Activated CD4-positive, alpha-beta T cell treated with anti-CD3 and anti-CD28 coated beads, Interleukin-2, amount 10 ng/mL, durations not matched to agents 24 days and 14 days (primary cell): ENCODE measurements around the gene CTPS2. TPM values are rescaled to one million over a fixed set of nuclear protein-coding genes. Genes with fewer than 3 reads are reported as not detected.
"Not testable (repeated sequence)": the region's sequence is repeated elsewhere in the genome, so short reads cannot be mapped to it uniquely, and the experiment has no call there.

Source experiments
- DNase-seq: peaks from one replicate; pipeline ENCODE4 v3.0.0; 2022
- H3K27ac Mint-ChIP-seq: one replicate; pipeline ENCODE4 v1.8.0; 2022; ENCODE audit warnings: mild to moderate bottlenecking, mixed read lengths
- H3K27me3 Mint-ChIP-seq: one replicate; pipeline ENCODE4 v1.8.0; 2022; ENCODE audit warnings: mixed read lengths
- H3K36me3 Mint-ChIP-seq: one replicate; pipeline ENCODE4 v1.8.0; 2022; ENCODE audit warnings: low read depth, mild to moderate bottlenecking, mixed read lengths
- H3K4me1 Mint-ChIP-seq: one replicate; pipeline ENCODE4 v1.8.0; 2021; ENCODE audit warnings: mixed read lengths
- H3K4me3 Mint-ChIP-seq: one replicate; pipeline ENCODE4 v1.8.0; 2022; ENCODE audit warnings: mild to moderate bottlenecking, moderate library complexity, mixed read lengths
- H3K9me3 Mint-ChIP-seq: one replicate; pipeline ENCODE4 v1.8.0; 2021; ENCODE audit warnings: mixed read lengths
- intact Hi-C: fragments of 100-400 bp; cut with micrococcal nuclease; formaldehyde crosslinking; loops from one replicate; pipeline ENCODE4 v1.15.1; 2023
- total RNA-seq: library from RNA; stranded (reverse); gene quantifications from 2 replicates; pipeline ENCODE4 v1.2.3, GENCODE V29; 2022

CTPS2 gene
- total RNA-seq, 1 donor from 2014 or later: 6.6 TPM

- Mint-ChIP-seq H3K27ac (no peak overlapping the region), H3K36me3 (no peaks in the 10 kb centered on the region), H3K4me3 (no peak overlapping the region), H3K9me3 (peaks cover 3% of the 10 kb centered on the region), H3K4me1 (no peaks in the 10 kb centered on the region), H3K27me3 (no peaks in the 10 kb centered on the region)
- intact Hi-C loops: no loop called here
- DNase-seq: no peak
Measured at GRCh38 chrX:16577483-16578029, 134.9 kb downstream of the CTPS2 start.

- H3K27ac Mint-ChIP-seq, H3K36me3 Mint-ChIP-seq, DNase-seq, intact Hi-C loops, H3K9me3 Mint-ChIP-seq, H3K27me3 Mint-ChIP-seq, H3K4me1 Mint-ChIP-seq, H3K4me3 Mint-ChIP-seq: not testable (repeated sequence)
Measured at GRCh38 chrX:16575388-16575787, 137.1 kb downstream of the CTPS2 start.

- Mint-ChIP-seq H3K4me3 (no peak overlapping the region), H3K36me3 (no peaks in the 10 kb centered on the region), H3K27me3 (no peaks in the 10 kb centered on the region), H3K4me1 (no peaks in the 10 kb centered on the region), H3K9me3 (no peaks in the 10 kb centered on the region), H3K27ac (no peak overlapping the region)
- no peak for DNase-seq
- intact Hi-C loops: no loop called here
Measured at GRCh38 chrX:16573781-16574180, 138.7 kb downstream of the CTPS2 start.

GRCh38 chrX:16567681-16568080 is 144.8 kb downstream of the CTPS2 start:
- Mint-ChIP-seq H3K27me3 (no peaks in the 10 kb centered on the region), H3K4me3 (no peak overlapping the region), H3K9me3 (no peaks in the 10 kb centered on the region), H3K27ac (no peak overlapping the region), H3K36me3 (no peaks in the 10 kb centered on the region), H3K4me1 (no peaks in the 10 kb centered on the region)
- intact Hi-C loops: no loop called here
- DNase-seq: no peak

- Mint-ChIP-seq H3K27ac (no peak overlapping the region), H3K27me3 (no peaks in the 10 kb centered on the region)
Measured at GRCh38 chrX:16566571-16566970, 145.9 kb downstream of the CTPS2 start.

GRCh38 chrX:16560173-16560572 is 152.3 kb downstream of the CTPS2 start:
- no peaks in the 10 kb centered on the region for H3K27me3 Mint-ChIP-seq

More at GRCh38 chrX:16566571-16566970, 145.9 kb downstream of the CTPS2 start:
- no peak for DNase-seq
- Mint-ChIP-seq H3K4me3 (no peak overlapping the region), H3K9me3 (no peaks in the 10 kb centered on the region), H3K4me1 (no peaks in the 10 kb centered on the region), H3K36me3 (no peaks in the 10 kb centered on the region)
- intact Hi-C loops: no loop called here

GRCh38 chrX:16559206-16559619 is 153.3 kb downstream of the CTPS2 start:
- H3K4me3 Mint-ChIP-seq: no peak overlapping the region
- H3K9me3 Mint-ChIP-seq: peaks cover 4% of the 10 kb centered on the region
- H3K4me1 Mint-ChIP-seq: peaks cover 3% of the 10 kb centered on the region
- H3K27ac Mint-ChIP-seq: no peak overlapping the region
- DNase-seq: no peak
- H3K27me3 Mint-ChIP-seq: no peaks in the 10 kb centered on the region
- no peaks in the 10 kb centered on the region for H3K36me3 Mint-ChIP-seq
- intact Hi-C loops: no loop called here

More at GRCh38 chrX:16560173-16560572, 152.3 kb downstream of the CTPS2 start:
- Mint-ChIP-seq H3K4me1 (peaks cover 3% of the 10 kb centered on the region), H3K36me3 (no peaks in the 10 kb centered on the region), H3K27ac (no peak overlapping the region), H3K4me3 (no peak overlapping the region), H3K9me3 (peaks cover 4% of the 10 kb centered on the region)
- intact Hi-C loops: no loop called here
- no peak for DNase-seq

GRCh38 chrX:16558489-16558888 is 154.0 kb downstream of the CTPS2 start:
- Mint-ChIP-seq H3K27ac (no peak overlapping the region), H3K9me3 (peaks cover 4% of the 10 kb centered on the region), H3K4me3 (no peak overlapping the region), H3K27me3 (no peaks in the 10 kb centered on the region), H3K4me1 (peaks cover 3% of the 10 kb centered on the region), H3K36me3 (no peaks in the 10 kb centered on the region)
- intact Hi-C loops: no loop called here
- DNase-seq: no peak

- no peaks in the 10 kb centered on the region for H3K36me3 Mint-ChIP-seq
- H3K4me1 Mint-ChIP-seq: no peaks in the 10 kb centered on the region
- H3K27me3 Mint-ChIP-seq: no peaks in the 10 kb centered on the region
- H3K27ac Mint-ChIP-seq: no peak overlapping the region
- no peak overlapping the region for H3K4me3 Mint-ChIP-seq
- peaks cover 4% of the 10 kb centered on the region for H3K9me3 Mint-ChIP-seq
- no peak for DNase-seq
- intact Hi-C loops: no loop called here
Measured at GRCh38 chrX:16552546-16552945, 159.9 kb downstream of the CTPS2 start.

- H3K27me3 Mint-ChIP-seq: no peaks in the 10 kb centered on the region
- H3K4me1 Mint-ChIP-seq: no peaks in the 10 kb centered on the region
- intact Hi-C loops: no loop called here
Measured at GRCh38 chrX:16547644-16548043, 164.8 kb downstream of the CTPS2 start.

GRCh38 chrX:16544969-16545368 is 167.5 kb downstream of the CTPS2 start:
- Mint-ChIP-seq H3K4me3 (no peak overlapping the region), H3K27ac (no peak overlapping the region), H3K9me3 (no peaks in the 10 kb centered on the region), H3K27me3 (no peaks in the 10 kb centered on the region), H3K4me1 (no peaks in the 10 kb centered on the region), H3K36me3 (no peaks in the 10 kb centered on the region)
- no peak for DNase-seq
- intact Hi-C loops: no loop called here

More at GRCh38 chrX:16547644-16548043, 164.8 kb downstream of the CTPS2 start:
- Mint-ChIP-seq H3K4me3 (no peak overlapping the region), H3K27ac (no peak overlapping the region), H3K9me3 (no peaks in the 10 kb centered on the region), H3K36me3 (no peaks in the 10 kb centered on the region)
- DNase-seq: no peak

Other genes starting within 250 kb of the CTPS2 start
- not detected in 2 replicates for gene S100G, start 62.5 kb downstream of the CTPS2 start, total RNA-seq
- gene SYAP1, start 6.9 kb upstream of the CTPS2 start, total RNA-seq: 19.6 and 20.1 TPM in 2 replicates
- gene TXLNG, start 73.8 kb upstream of the CTPS2 start, total RNA-seq: 23.4 and 24.4 TPM in 2 replicates
- 136 and 137 TPM in 2 replicates for gene RBBP7, start 157.7 kb upstream of the CTPS2 start, total RNA-seq
- not detected in 2 replicates for gene REPS2, start 234.0 kb upstream of the CTPS2 start, total RNA-seq